GM12878 (cell line): ENCODE data around the gene SLC6A1.

ENCODE experiments used
- SMC3 ChIP-seq: IDR thresholded peaks from 2 replicates; pipeline ENCODE4 v1.6.1; 2011; ENCODE audit warnings: low read length, improper control_type of control experiment, borderline replicate concordance
- SUPT20H ChIP-seq: IDR thresholded peaks from 2 replicates; pipeline ENCODE4 v1.6.1; 2011; ENCODE audit warnings: low read depth, mild to moderate bottlenecking, low read length, moderate library complexity, borderline replicate concordance; ENCODE audit not compliant: control insufficient read depth
- TF ChIP-seq, protein P1 (sequence below): fragments of 150-350 bp; IDR thresholded peaks from 2 replicates; pipeline ENCODE4 v1.6.1; 2016; ENCODE audit warnings: low read depth, low read length

- TF ChIP-seq SMC3 (no peak), SUPT20H (no peak)
- TF ChIP-seq, protein P1, sequence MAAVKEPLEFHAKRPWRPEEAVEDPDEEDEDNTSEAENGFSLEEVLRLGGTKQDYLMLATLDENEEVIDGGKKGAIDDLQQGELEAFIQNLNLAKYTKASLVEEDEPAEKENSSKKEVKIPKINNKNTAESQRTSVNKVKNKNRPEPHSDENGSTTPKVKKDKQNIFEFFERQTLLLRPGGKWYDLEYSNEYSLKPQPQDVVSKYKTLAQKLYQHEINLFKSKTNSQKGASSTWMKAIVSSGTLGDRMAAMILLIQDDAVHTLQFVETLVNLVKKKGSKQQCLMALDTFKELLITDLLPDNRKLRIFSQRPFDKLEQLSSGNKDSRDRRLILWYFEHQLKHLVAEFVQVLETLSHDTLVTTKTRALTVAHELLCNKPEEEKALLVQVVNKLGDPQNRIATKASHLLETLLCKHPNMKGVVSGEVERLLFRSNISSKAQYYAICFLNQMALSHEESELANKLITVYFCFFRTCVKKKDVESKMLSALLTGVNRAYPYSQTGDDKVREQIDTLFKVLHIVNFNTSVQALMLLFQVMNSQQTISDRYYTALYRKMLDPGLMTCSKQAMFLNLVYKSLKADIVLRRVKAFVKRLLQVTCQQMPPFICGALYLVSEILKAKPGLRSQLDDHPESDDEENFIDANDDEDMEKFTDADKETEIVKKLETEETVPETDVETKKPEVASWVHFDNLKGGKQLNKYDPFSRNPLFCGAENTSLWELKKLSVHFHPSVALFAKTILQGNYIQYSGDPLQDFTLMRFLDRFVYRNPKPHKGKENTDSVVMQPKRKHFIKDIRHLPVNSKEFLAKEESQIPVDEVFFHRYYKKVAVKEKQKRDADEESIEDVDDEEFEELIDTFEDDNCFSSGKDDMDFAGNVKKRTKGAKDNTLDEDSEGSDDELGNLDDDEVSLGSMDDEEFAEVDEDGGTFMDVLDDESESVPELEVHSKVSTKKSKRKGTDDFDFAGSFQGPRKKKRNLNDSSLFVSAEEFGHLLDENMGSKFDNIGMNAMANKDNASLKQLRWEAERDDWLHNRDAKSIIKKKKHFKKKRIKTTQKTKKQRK: no peak
Measured at GRCh38 chr3:11084098-11084497, 91.5 kb downstream of the SLC6A1 start.
